ENCODE data around the gene POLA1.

POLA1 gene

GRCh38 chrX:25016938-25017598 lies 323.4 kb downstream of the POLA1 start:
- Histone ChIP-seq H3K4me3 (ENCODE audit: severe bottlenecking) (no peak overlapping the region), H3K27me3 (ENCODE audit: insufficient read depth, poor library complexity, severe bottlenecking) (peaks cover 92% of the 10 kb centered on the region), H3K36me3 (ENCODE audit: low read depth) (no peaks in the 10 kb centered on the region), H3K4me1 (ENCODE audit: insufficient read depth, poor library complexity, severe bottlenecking) (no peaks in the 10 kb centered on the region), H3K27ac (ENCODE audit: poor library complexity, severe bottlenecking) (no peak overlapping the region), H3K9me3 (ENCODE audit: severe bottlenecking) (no peaks in the 10 kb centered on the region)
- TF ChIP-seq CTCF (IDR thresholded peaks at IDR 0.05; ENCODE audit: poor library complexity, severe bottlenecking) = no peak
- DNase-seq (ENCODE audit: low spot score) (no peak), ATAC-seq (ENCODE audit: low read depth) (no peak)

- TF ChIP-seq CTCF (IDR thresholded peaks at IDR 0.05; ENCODE audit: poor library complexity, severe bottlenecking) = no peak
- DNase-seq (ENCODE audit: low spot score) = no peak
- no peaks in the 10 kb centered on the region for H3K9me3 ChIP-seq (ENCODE audit: severe bottlenecking)
- H3K36me3 ChIP-seq (ENCODE audit: low read depth) = no peaks in the 10 kb centered on the region
- H3K4me1 ChIP-seq (ENCODE audit: insufficient read depth, poor library complexity, severe bottlenecking) = no peaks in the 10 kb centered on the region
- H3K27ac ChIP-seq (ENCODE audit: poor library complexity, severe bottlenecking) = no peak overlapping the region
- no peak overlapping the region for H3K4me3 ChIP-seq (ENCODE audit: severe bottlenecking)
- no peak for ATAC-seq (ENCODE audit: low read depth)
- H3K27me3 ChIP-seq (ENCODE audit: insufficient read depth, poor library complexity, severe bottlenecking) = peaks cover 85% of the 10 kb centered on the region
Observed at GRCh38 chrX:25017667-25018247, 324.0 kb downstream of the POLA1 start.

GRCh38 chrX:25018682-25019081 lies 325.0 kb downstream of the POLA1 start:
- Histone ChIP-seq H3K36me3 (ENCODE audit: low read depth) (no peaks in the 10 kb centered on the region), H3K4me3 (ENCODE audit: severe bottlenecking) (no peak overlapping the region), H3K9me3 (ENCODE audit: severe bottlenecking) (no peaks in the 10 kb centered on the region), H3K27me3 (ENCODE audit: insufficient read depth, poor library complexity, severe bottlenecking) (peaks cover 80% of the 10 kb centered on the region), H3K27ac (ENCODE audit: poor library complexity, severe bottlenecking) (no peak overlapping the region), H3K4me1 (ENCODE audit: insufficient read depth, poor library complexity, severe bottlenecking) (no peaks in the 10 kb centered on the region)
- TF ChIP-seq CTCF (IDR thresholded peaks at IDR 0.05; ENCODE audit: poor library complexity, severe bottlenecking) = no peak
- DNase-seq (ENCODE audit: low spot score) (no peak), ATAC-seq (ENCODE audit: low read depth) (no peak)

GRCh38 chrX:25019707-25020390 lies 326.1 kb downstream of the POLA1 start:
- H3K27me3 ChIP-seq (ENCODE audit: insufficient read depth, poor library complexity, severe bottlenecking) = peaks cover 68% of the 10 kb centered on the region
- no peak for TF ChIP-seq CTCF (IDR thresholded peaks at IDR 0.05; ENCODE audit: poor library complexity, severe bottlenecking)
- no peak for ATAC-seq (ENCODE audit: low read depth)

More at GRCh38 chrX:25019707-25020390, 326.1 kb downstream of the POLA1 start:
- no peak for DNase-seq (ENCODE audit: low spot score)
- Histone ChIP-seq H3K36me3 (ENCODE audit: low read depth) (no peaks in the 10 kb centered on the region), H3K9me3 (ENCODE audit: severe bottlenecking) (no peaks in the 10 kb centered on the region), H3K4me3 (ENCODE audit: severe bottlenecking) (no peak overlapping the region), H3K4me1 (ENCODE audit: insufficient read depth, poor library complexity, severe bottlenecking) (no peaks in the 10 kb centered on the region), H3K27ac (ENCODE audit: poor library complexity, severe bottlenecking) (no peak overlapping the region)
